HEK293 (cell line): ENCODE results near the gene STXBP3.

Source experiments
- EGR2 ChIP-seq: fragments of 450-650 bp; formaldehyde crosslinking; IDR thresholded peaks from 2 replicates; pipeline ENCODE4 v1.5.1; 2016; ENCODE audit warnings: low read depth, missing biosample characterization, missing genetic modification characterization
- GLI4 ChIP-seq: fragments of 450-650 bp; formaldehyde crosslinking; IDR thresholded peaks from 2 replicates; pipeline ENCODE4 v1.5.1; 2016; ENCODE audit warnings: missing biosample characterization, missing genetic modification characterization
- INSM2 ChIP-seq: fragments of 450-650 bp; formaldehyde crosslinking; IDR thresholded peaks from 2 replicates; pipeline ENCODE4 v1.5.1; 2016; ENCODE audit warnings: missing biosample characterization, missing genetic modification characterization
- MEIS1 ChIP-seq: sonication (generic); formaldehyde crosslinking; IDR thresholded peaks from 2 replicates; pipeline ENCODE4 v1.8.1; 2022; ENCODE audit warnings: missing genetic modification reagents, mild to moderate bottlenecking, borderline replicate concordance
- PBX3 ChIP-seq: sonication (generic); formaldehyde crosslinking; IDR thresholded peaks from 2 replicates; pipeline ENCODE4 v1.8.1; 2022; ENCODE audit warnings: mild to moderate bottlenecking, moderate library complexity, missing genetic modification reagents
- PRDM10 ChIP-seq: fragments of 450-650 bp; formaldehyde crosslinking; IDR thresholded peaks from 2 replicates; pipeline ENCODE4 v1.5.1; 2016; ENCODE audit warnings: missing biosample characterization, missing genetic modification characterization
- SALL2 ChIP-seq: fragments of 450-650 bp; formaldehyde crosslinking; IDR thresholded peaks from 2 replicates; pipeline ENCODE4 v1.5.0; 2017; ENCODE audit warnings: missing biosample characterization, mild to moderate bottlenecking, missing genetic modification characterization, borderline replicate concordance
- SP7 ChIP-seq: fragments of 450-650 bp; formaldehyde crosslinking; IDR thresholded peaks from 2 replicates; pipeline ENCODE4 v1.5.1; 2016; ENCODE audit warnings: missing biosample characterization, missing genetic modification characterization
- ZBTB11 ChIP-seq: fragments of 450-650 bp; formaldehyde crosslinking; conservative IDR thresholded peaks from 2 replicates; pipeline ENCODE4 v1.5.1; 2016; ENCODE audit warnings: low read depth, missing biosample characterization, missing genetic modification characterization
- ZBTB7A ChIP-seq: fragments of 450-650 bp; formaldehyde crosslinking; IDR thresholded peaks from 2 replicates; pipeline ENCODE4 v1.5.1; 2016; ENCODE audit warnings: low read depth, missing biosample characterization, missing genetic modification characterization
- ZNF292 ChIP-seq: fragments of 450-650 bp; formaldehyde crosslinking; IDR thresholded peaks from 2 replicates; pipeline ENCODE4 v1.5.1; 2016; ENCODE audit warnings: low read depth, missing biosample characterization, missing genetic modification characterization, borderline replicate concordance
- ZNF302 ChIP-seq: fragments of 450-650 bp; formaldehyde crosslinking; IDR thresholded peaks from 2 replicates; pipeline ENCODE4 v1.5.1; 2016; ENCODE audit warnings: missing biosample characterization, missing genetic modification characterization, low read depth
- ZNF341 ChIP-seq: fragments of 450-650 bp; formaldehyde crosslinking; IDR thresholded peaks from 2 replicates; pipeline ENCODE4; 2016; ENCODE audit warnings: low read depth, missing biosample characterization, missing genetic modification characterization
- ZNF423 ChIP-seq: fragments of 450-650 bp; formaldehyde crosslinking; IDR thresholded peaks from 2 replicates; pipeline ENCODE4 v1.5.1; 2016; ENCODE audit warnings: missing biosample characterization, missing genetic modification characterization
- ZNF488 ChIP-seq: fragments of 450-650 bp; formaldehyde crosslinking; IDR thresholded peaks from 2 replicates; pipeline ENCODE4 v1.5.1; 2016; ENCODE audit warnings: missing biosample characterization, missing genetic modification characterization
- ZNF561 ChIP-seq: fragments of 450-650 bp; IDR thresholded peaks from 2 replicates; pipeline ENCODE4 v1.5.1; 2018; ENCODE audit warnings: missing biosample characterization, missing genetic modification characterization, borderline replicate concordance
- ZNF664 ChIP-seq: fragments of 450-650 bp; formaldehyde crosslinking; IDR thresholded peaks from 2 replicates; pipeline ENCODE4 v1.5.1; 2016; ENCODE audit warnings: missing biosample characterization, missing genetic modification characterization
- ZNF768 ChIP-seq: fragments of 450-650 bp; formaldehyde crosslinking; IDR thresholded peaks from 2 replicates; pipeline ENCODE4 v1.5.1; 2018; ENCODE audit warnings: missing biosample characterization, mild to moderate bottlenecking, missing genetic modification characterization
- ZNF785 ChIP-seq: fragments of 450-650 bp; formaldehyde crosslinking; IDR thresholded peaks from 2 replicates; pipeline ENCODE4 v1.5.1; 2016; ENCODE audit warnings: missing biosample characterization, missing genetic modification characterization

STXBP3 gene

GRCh38 chr1:108719656-108720435 is 26.6 kb upstream of the STXBP3 start (continued):
- TF ChIP-seq ZNF768 (tag by site-specific recombination) (no peak), ZBTB11 (no peak), ZNF488 (no peak), ZBTB7A (tag by site-specific recombination) (no peak), PRDM10 (tag by site-specific recombination) (peak; percentile 79), INSM2 (tag by site-specific recombination) (0 out of 2 replicates have a peak, but pooled peaks have one; percentile 31), ZNF664 (tag by site-specific recombination) (no peak), EGR2 (tag by site-specific recombination) (no peak), ZNF341 (no peak), MEIS1 (CRISPR knock-in tag) (no peak), ZNF423 (no peak), PBX3 (CRISPR knock-in tag) (no peak), ZNF785 (tag by site-specific recombination) (no peak), ZNF292 (tag by site-specific recombination) (no peak), ZNF561 (tag by site-specific recombination) (no peak), SALL2 (no peak), ZNF302 (tag by site-specific recombination) (no peak), GLI4 (tag by site-specific recombination) (no peak), SP7 (tag by site-specific recombination) (peak; percentile 90)
